Vagina (tissue), 2 donors: ENCODE results near the gene SSR4. TPM values are rescaled to one million over a fixed set of nuclear protein-coding genes. Genes with fewer than 3 reads are reported as not detected.

Experiments
- DNase-seq, 2 donors: peaks; one replicate each; pipeline ENCODE4 v3.0.0-alpha.2; 2017; ENCODE audit errors: extremely low spot score in 2 of 2
- H3K27ac ChIP-seq: fragments of 200-600 bp; sonication (generic); one replicate; pipeline ENCODE4 v1.5.1; 2019
- H3K27me3 ChIP-seq: fragments of 200-600 bp; sonication (generic); one replicate; pipeline ENCODE4 v1.5.1; 2019
- H3K36me3 ChIP-seq, 2 donors: fragments of 200-600 bp; sonication (generic); one replicate each; pipeline ENCODE4 v1.5.1; 2017 to 2019
- H3K4me1 ChIP-seq: fragments of 200-600 bp; sonication (generic); one replicate; pipeline ENCODE4 v1.5.1; 2019
- H3K4me3 ChIP-seq, 2 donors: fragments of 200-600 bp; sonication (generic); 1 replicate in 1 of 2; 2 replicates in 1 of 2; pipeline ENCODE4 v1.5.1; 2016 to 2019
- H3K9me3 ChIP-seq: fragments of 200-600 bp; sonication (generic); one replicate; pipeline ENCODE4 v1.5.1; 2019
- CTCF ChIP-seq, 3 experiments: fragments of 450-650 bp in 2 of 3; fragments of 200-600 bp in 1 of 3; sonication (generic) in 1 of 3; IDR thresholded peaks; one replicate each; pipeline ENCODE4 v1.5.1; 2017 to 2019; ENCODE audit warnings: antibody characterized with exemption in 3 of 3, mild to moderate bottlenecking in 2 of 3, moderate library complexity in 2 of 3
- POLR2A ChIP-seq, 2 donors: fragments of 450-650 bp; IDR thresholded peaks; one replicate each; pipeline ENCODE4 v1.6.1; 2017; ENCODE audit warnings: antibody characterized with exemption in 2 of 2, mild to moderate bottlenecking in 2 of 2, moderate library complexity in 2 of 2
- POLR2AphosphoS5 ChIP-seq, 2 donors: sonication (generic); formaldehyde crosslinking; IDR thresholded peaks; one replicate each; pipeline ENCODE4 v1.9.0; 2017; ENCODE audit warnings: antibody characterized with exemption in 2 of 2, mild to moderate bottlenecking in 2 of 2, low read depth in 1 of 2; ENCODE audit not compliant: insufficient read depth in 1 of 2
- intact Hi-C: fragments of 100-400 bp; cut with DNase I; formaldehyde crosslinking; loops from one replicate; pipeline ENCODE4 v1.15.1; 2023
- total RNA-seq: library from RNA; depleted of rRNA; stranded (reverse); fragments of >200 nt; gene quantifications from one replicate; pipeline ENCODE4 v1.2.3, GENCODE V29; 2016

The SSR4 gene
- total RNA-seq, 1 donor from 2014 or later = 250 TPM

DNA sequence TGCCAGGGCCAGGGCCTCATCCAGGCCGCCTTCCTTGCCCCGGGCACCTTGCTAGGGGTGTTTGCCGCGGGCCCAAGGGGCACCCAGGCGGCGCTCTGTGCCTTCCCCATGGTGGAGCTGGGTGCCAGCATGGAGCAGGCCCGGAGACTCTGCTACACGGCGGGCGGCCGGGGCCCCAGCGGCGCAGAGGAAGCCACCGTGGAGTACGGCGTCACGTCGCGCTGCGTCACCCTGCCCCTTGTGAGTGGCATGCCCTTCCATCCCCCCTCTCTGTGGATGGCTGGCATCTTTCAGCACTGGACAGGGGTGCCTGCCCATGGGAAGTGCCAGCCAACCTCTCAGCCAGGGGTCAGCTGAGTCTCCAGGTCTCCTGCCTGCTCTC, 26.8 kb upstream of the SSR4 start:
- TF ChIP-seq CTCF (IDR thresholded peaks at IDR 0.05) (no peak), POLR2AphosphoS5 (IDR thresholded peaks at IDR 0.05; ENCODE audit: insufficient read depth in 1 of 2, low read depth in 1 of 2) (no peak), POLR2A (IDR thresholded peaks at IDR 0.05) (no peak)
- no peak overlapping the region for H3K4me3 ChIP-seq
- intact Hi-C loops = no loop called here
- peaks cover 30% of the 10 kb centered on the region for H3K4me1 ChIP-seq
- H3K36me3 ChIP-seq = no peaks in the 10 kb centered on the region
- H3K27ac ChIP-seq = no peak overlapping the region
- no peaks in the 10 kb centered on the region for H3K27me3 ChIP-seq
- no peaks in the 10 kb centered on the region for H3K9me3 ChIP-seq
- DNase-seq = no peak

DNA sequence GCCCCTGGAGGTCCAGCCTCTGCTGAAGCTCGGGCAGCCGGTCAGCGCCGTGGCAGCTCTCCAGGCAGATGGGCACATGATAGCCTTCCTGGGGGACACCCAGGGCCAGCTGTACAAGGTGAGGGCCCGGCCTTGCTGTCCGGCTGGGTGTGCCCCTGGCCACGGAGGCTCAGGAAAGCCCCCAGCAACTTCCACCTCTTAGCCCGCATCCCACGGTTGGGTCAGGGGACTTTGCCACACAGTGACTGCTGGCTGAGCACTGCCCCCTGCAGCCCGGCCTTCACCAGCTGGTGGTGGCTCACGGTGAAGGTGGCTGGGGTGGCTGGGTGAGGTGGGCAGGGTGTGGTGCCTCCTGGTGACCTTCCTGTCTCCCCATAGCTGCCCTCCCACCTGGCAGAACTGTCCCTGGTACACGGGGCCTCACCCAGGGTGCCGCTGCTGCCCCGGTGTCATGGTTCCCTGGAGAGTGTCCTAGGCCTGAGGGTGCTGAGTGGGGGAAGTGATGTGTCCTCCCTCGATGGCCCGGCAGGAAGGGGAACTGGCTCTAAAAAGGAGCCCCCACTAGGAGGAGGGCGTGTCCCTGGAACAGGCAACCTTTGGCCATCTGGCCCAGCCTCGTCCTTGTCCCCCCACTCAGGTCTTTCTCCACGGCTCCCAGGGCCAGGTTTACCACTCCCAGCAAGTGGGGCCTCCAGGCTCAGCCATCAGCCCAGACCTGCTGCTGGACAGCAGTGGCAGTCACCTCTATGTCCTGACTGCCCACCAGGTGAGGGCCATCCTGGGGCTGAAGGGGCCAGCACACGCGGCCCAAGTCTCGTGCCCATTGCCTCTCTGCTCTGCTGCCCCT, 25.9 kb upstream of the SSR4 start:
- H3K27me3 ChIP-seq = no peaks in the 10 kb centered on the region
- intact Hi-C loops = no loop called here
- no peak for DNase-seq
- no peak overlapping the region for H3K4me3 ChIP-seq
- peaks cover 30% of the 10 kb centered on the region for H3K4me1 ChIP-seq
- H3K27ac ChIP-seq = no peak overlapping the region
- no peak for TF ChIP-seq CTCF (IDR thresholded peaks at IDR 0.05)
- no peak for TF ChIP-seq POLR2A (IDR thresholded peaks at IDR 0.05)
- TF ChIP-seq POLR2AphosphoS5 (IDR thresholded peaks at IDR 0.05; ENCODE audit: insufficient read depth in 1 of 2, low read depth in 1 of 2) = no peak
- no peaks in the 10 kb centered on the region for H3K36me3 ChIP-seq
- no peaks in the 10 kb centered on the region for H3K9me3 ChIP-seq

DNA sequence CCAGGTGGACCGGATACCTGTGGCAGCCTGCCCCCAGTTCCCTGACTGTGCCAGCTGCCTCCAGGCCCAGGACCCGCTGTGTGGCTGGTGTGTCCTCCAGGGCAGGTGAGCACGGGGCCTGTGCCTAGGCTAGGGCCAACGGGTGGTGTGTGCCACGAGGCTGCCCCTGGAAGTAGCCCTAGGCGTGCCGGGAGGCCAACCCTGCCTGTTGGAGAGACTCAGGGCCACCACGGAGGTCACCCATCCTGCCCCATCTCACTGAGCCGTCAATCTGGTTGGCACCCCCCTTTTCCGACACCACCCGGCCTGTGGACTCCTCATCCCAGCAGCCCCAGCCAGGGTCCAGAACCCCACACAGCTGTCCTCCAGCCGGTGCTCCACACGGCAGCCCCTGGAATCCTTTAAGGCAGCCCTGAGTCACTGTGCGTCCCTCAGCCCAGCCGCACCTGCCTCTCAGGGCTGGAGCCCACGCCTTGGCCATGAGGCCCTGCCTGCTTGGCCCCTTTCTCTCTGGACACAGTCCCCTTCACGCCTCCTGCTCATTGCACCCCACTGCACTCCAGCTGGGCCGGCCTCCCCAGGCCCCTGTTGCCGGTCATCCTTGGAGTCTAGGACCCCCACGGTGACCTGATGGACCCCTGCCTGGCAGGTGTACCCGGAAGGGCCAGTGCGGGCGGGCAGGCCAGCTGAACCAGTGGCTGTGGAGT, 25.2 kb upstream of the SSR4 start:
- DNase-seq = no peak
- no peaks in the 10 kb centered on the region for H3K36me3 ChIP-seq
- TF ChIP-seq POLR2AphosphoS5 (IDR thresholded peaks at IDR 0.05; ENCODE audit: insufficient read depth in 1 of 2, low read depth in 1 of 2) (no peak), POLR2A (IDR thresholded peaks at IDR 0.05) (no peak), CTCF (IDR thresholded peaks at IDR 0.05) (no peak)
- H3K4me1 ChIP-seq = peaks cover 27% of the 10 kb centered on the region
- H3K27ac ChIP-seq = no peak overlapping the region
- no peaks in the 10 kb centered on the region for H3K9me3 ChIP-seq
- H3K4me3 ChIP-seq = no peak overlapping the region
- intact Hi-C loops = no loop called here
- H3K27me3 ChIP-seq = no peaks in the 10 kb centered on the region

DNA sequence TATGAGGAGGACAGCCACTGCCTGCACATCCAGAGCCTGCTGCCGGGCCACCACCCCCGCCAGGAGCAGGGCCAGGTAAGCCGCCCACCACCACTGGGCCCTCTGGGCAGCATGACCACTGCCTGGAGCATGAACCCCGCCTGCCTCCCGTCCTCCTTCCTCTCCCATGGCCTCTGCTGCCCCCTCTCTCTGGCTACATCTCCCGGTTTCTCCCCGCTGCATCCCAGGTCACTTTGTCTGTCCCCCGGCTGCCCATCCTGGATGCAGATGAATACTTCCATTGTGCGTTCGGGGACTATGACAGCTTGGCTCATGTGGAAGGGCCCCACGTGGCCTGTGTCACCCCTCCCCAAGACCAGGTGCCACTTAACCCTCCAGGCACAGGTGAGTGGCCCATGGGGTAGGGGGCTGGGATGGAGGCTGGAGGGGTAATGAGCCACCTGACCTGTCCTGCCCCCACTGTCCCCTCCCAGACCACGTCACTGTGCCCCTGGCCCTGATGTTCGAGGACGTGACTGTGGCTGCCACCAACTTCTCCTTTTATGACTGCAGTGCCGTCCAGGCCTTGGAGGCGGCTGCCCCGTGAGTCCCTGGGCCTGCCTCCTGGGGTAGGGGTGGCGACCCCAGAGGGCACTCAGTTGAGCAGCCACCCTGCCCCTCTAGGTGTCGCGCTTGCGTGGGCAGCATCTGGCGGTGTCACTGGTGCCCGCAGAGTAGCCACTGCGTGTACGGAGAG, 24.4 kb upstream of the SSR4 start:
- H3K27me3 ChIP-seq = no peaks in the 10 kb centered on the region
- no peak overlapping the region for H3K4me3 ChIP-seq
- DNase-seq = no peak
- intact Hi-C loops = no loop called here
- no peaks in the 10 kb centered on the region for H3K36me3 ChIP-seq
- H3K9me3 ChIP-seq = no peaks in the 10 kb centered on the region
- peaks cover 20% of the 10 kb centered on the region for H3K4me1 ChIP-seq
- TF ChIP-seq POLR2AphosphoS5 (IDR thresholded peaks at IDR 0.05; ENCODE audit: insufficient read depth in 1 of 2, low read depth in 1 of 2) (no peak), CTCF (IDR thresholded peaks at IDR 0.05) (no peak), POLR2A (IDR thresholded peaks at IDR 0.05) (no peak)
- H3K27ac ChIP-seq = no peak overlapping the region
